ENCODE measurements around the gene CLBA1. TPM values are rescaled to one million over a fixed set of nuclear protein-coding genes. Genes with fewer than 3 reads are reported as not detected.

Gene CLBA1
- 5.3 and 5.5 TPM in 2 replicates for total RNA-seq
- total RNA-seq (2013) = 1.7 TPM
- 0.63 and 1.3 TPM in 2 replicates for polyA plus RNA-seq
- polyA minus RNA-seq = 3.2 and 5.6 TPM in 2 replicates

DNA sequence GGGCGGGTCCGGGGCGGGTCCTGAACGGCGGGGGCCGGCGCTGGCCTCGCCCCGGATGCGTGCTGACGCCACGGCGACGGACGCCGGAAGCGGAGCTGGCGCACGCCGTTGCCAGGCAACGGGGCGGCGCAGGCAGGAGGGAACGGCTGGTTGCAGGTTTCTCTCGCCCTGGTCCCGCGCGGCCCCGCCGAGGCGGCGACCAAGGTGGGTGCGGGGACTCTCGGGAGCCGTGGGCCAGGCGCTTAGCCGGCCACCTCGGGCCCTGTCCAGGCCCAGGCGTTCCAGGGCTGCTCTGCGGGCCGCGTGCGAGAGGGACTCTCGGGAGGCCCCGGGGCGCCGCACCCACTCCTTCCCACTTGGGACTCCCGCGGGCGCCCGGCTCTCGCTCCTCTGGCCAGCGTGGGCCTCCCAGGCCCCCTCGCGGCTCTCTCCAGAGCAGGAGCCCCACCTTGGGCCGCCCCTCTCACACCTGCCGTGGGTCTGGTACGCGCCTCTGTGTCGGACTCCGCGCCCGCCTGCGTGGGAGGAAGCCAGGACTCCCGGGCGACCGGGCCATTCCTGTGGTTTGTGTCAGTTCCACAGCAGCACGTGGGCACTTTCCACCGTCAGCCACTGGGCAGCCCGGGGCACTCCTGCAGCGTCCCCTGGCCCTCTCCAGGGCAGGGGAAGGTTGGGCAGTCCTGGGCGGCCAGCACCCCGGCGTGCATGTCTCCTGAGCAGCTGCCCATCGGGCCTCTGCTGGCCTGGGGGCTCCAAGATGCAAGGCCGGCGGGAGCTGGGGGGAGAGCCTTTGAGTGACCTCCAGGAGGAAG, at the start of gene CLBA1:
TSS of gene CLBA1 (plus strand) at position 114 of the 812 bp plus-strand sequence. CDS start at position 758, 644 bp downstream.
- peak within 1 kb of the TSS; percentile 67 for H3K27ac Mint-ChIP-seq
- Histone ChIP-seq H2AFZ (ENCODE audit: insufficient read depth, low read depth, low read length, poor library complexity, severe bottlenecking) (peak within 1 kb of the TSS; percentile 82), H3K9ac (ENCODE audit: low read length) (peak within 1 kb of the TSS; percentile 69), H3K36me3 (replicated peaks in 1 of 2; ENCODE audit: control extremely low read depth in 1 of 2, control insufficient read depth in 1 of 2, extremely low read depth in 1 of 2, insufficient read depth in 2 of 2, low read length in 1 of 2) (no peaks in the 10 kb centered on the region), H4K20me1 (ENCODE audit: control insufficient read depth, insufficient read depth, low read length, poor library complexity, severe bottlenecking) (no peaks in the 10 kb centered on the region), H3K4me2 (replicated peaks; ENCODE audit: low read depth, low read length, poor library complexity, severe bottlenecking) (peak within 1 kb of the TSS; percentile 100), H3K79me2 (ENCODE audit: control insufficient read depth, insufficient read depth, low read length) (no peaks in the 10 kb centered on the region), H3K4me3 (ENCODE audit: control extremely low read depth in 1 of 5, extremely low read depth in 1 of 5, insufficient read depth in 1 of 5, low read depth in 2 of 5, low read length in 4 of 5) (peak within 1 kb of the TSS in 4 of 5 experiments; percentile 47 to 78 (median 62)), H3K4me1 (ENCODE audit: control insufficient read depth in 2 of 2, insufficient read depth in 2 of 2, low read length in 2 of 2) (peaks cover 7 to 13% of the 10 kb centered on the region in 2 donors), H3K27me3 (replicated peaks in 1 of 4; ENCODE audit: control extremely low read depth in 1 of 4, control insufficient read depth in 3 of 4, insufficient read depth in 4 of 4, low read length in 3 of 4) (peaks cover 0 to 11% (median 5%) of the 10 kb centered on the region in 4 experiments), H3K27ac (ENCODE audit: low read length in 2 of 2) (peak within 1 kb of the TSS in 1 of 2 donors; percentile 73), H3K9me3 (ENCODE audit: control extremely low read depth in 1 of 3, control insufficient read depth in 2 of 3, insufficient read depth in 1 of 3, low read length in 2 of 3) (no peaks in the 10 kb centered on the region)
- peak within 1 kb of the TSS; percentile 79 for H3K4me3 Mint-ChIP-seq
- ChIA-PET POLR2A (interaction anchor here (0.5 to 2.0 kb wide), 7 partner anchors 22 to 1019 kb away, joined by 3 to 14 read pairs (median 4); partner anchors contain the start of gene CDCA4), CTCF (interaction anchor here (0.9 to 3.7 kb wide), 5 partner anchors 9 to 60 kb away, joined by 3 to 29 read pairs (median 4); partner anchors contain the start of gene CDCA4)
- intact Hi-C loops (cut with micrococcal nuclease) = loop anchor here (1.0 to 2.0 kb wide), 6 partner anchors 35 to 315 kb away; partner anchors contain the start of genes BRF1, CDCA4 and ZBTB42
- WGBS (ENCODE audit: insufficient coverage) = 4% methylated on average over 77 of the region's 77 CpGs
- peaks cover 4% of the 10 kb centered on the region for H3K27me3 Mint-ChIP-seq
- no peaks in the 10 kb centered on the region for H3K9me3 Mint-ChIP-seq (ENCODE audit: insufficient read depth)
- peaks cover 7% of the 10 kb centered on the region for H3K4me1 Mint-ChIP-seq
- TF ChIP-seq, protein P1, sequence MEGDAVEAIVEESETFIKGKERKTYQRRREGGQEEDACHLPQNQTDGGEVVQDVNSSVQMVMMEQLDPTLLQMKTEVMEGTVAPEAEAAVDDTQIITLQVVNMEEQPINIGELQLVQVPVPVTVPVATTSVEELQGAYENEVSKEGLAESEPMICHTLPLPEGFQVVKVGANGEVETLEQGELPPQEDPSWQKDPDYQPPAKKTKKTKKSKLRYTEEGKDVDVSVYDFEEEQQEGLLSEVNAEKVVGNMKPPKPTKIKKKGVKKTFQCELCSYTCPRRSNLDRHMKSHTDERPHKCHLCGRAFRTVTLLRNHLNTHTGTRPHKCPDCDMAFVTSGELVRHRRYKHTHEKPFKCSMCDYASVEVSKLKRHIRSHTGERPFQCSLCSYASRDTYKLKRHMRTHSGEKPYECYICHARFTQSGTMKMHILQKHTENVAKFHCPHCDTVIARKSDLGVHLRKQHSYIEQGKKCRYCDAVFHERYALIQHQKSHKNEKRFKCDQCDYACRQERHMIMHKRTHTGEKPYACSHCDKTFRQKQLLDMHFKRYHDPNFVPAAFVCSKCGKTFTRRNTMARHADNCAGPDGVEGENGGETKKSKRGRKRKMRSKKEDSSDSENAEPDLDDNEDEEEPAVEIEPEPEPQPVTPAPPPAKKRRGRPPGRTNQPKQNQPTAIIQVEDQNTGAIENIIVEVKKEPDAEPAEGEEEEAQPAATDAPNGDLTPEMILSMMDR (IDR thresholded peaks at IDR 0.05) = no peak
- no peak for TF ChIP-seq EZH2 (IDR thresholded peaks at IDR 0.05; ENCODE audit: borderline replicate concordance, insufficient read depth, low read depth, low read length, poor library complexity, severe bottlenecking)
- ATAC-seq (ENCODE audit: low read depth) = peak; percentile 92
- peak; percentile 95 for DNase-seq

Data from B cell (primary cell).